Ovary (tissue), 10 donors: ENCODE results near the gene ASCC3. TPM values are rescaled to one million over a fixed set of nuclear protein-coding genes. Genes with fewer than 3 reads are reported as not detected.

ENCODE experiments used
- DNase-seq, 5 donors: peaks; one replicate each; pipeline ENCODE4 v3.0.0-alpha.2; 2019 to 2020
- H3K27ac ChIP-seq, 2 donors: fragments of 200-600 bp; one replicate each; pipeline versions ENCODE4 v1.5.1 to v1.8.0; 2019 to 2022
- H3K27me3 ChIP-seq: fragments of 200-600 bp; one replicate; pipeline ENCODE4 v1.8.0; 2022
- H3K36me3 ChIP-seq: fragments of 200-600 bp; sonication (generic); one replicate; pipeline ENCODE4 v1.5.1; 2019
- H3K4me1 ChIP-seq: one replicate; pipeline ENCODE4 v1.8.1; 2013; ENCODE audit warnings: mild to moderate bottlenecking, moderate library complexity; ENCODE audit not compliant: insufficient read depth
- H3K4me3 ChIP-seq: fragments of 200-600 bp; sonication (generic); one replicate; pipeline ENCODE4 v1.5.1; 2017
- H3K9me3 ChIP-seq, 2 donors: fragments of 200-600 bp in 1 of 2; sonication (generic) in 1 of 2; one replicate each; pipeline versions ENCODE4 v1.5.1 to v1.8.1; 2013 to 2019; ENCODE audit warnings: mild to moderate bottlenecking in 1 of 2, moderate library complexity in 1 of 2
- EP300 ChIP-seq: sonication (generic); formaldehyde crosslinking; IDR thresholded peaks from one replicate; pipeline ENCODE4 v1.6.1; 2017; ENCODE audit warnings: antibody characterized with exemption
- POLR2A ChIP-seq: fragments of 450-650 bp; IDR thresholded peaks from one replicate; pipeline ENCODE4 v1.6.1; 2017; ENCODE audit warnings: antibody characterized with exemption, mild to moderate bottlenecking, moderate library complexity
- WGBS, 3 donors: extraction: QIAGEN DNeasy Blood & Tissue Kit in 1 of 3; methylation state at CpG; one replicate each; pipeline versions ENCODE4 v1.1.5 to v1.1.7; 2013 to 2017; 5-methylcytosine and 5-hydroxymethylcytosine counted together
- intact Hi-C, 4 donors: fragments of 100-400 bp; cut with DNase I; formaldehyde crosslinking; loops; one replicate each; pipeline versions ENCODE4 v1.11.0 to v1.15.1; 2022 to 2023
- long read RNA-seq, 3 donors: library from polyadenylated mRNA in 2 of 3; unstranded in 2 of 3; transcript quantifications; one replicate each; pipeline ENCODE4 v2.0.0 and lab custom pipeline, GENCODE V29; 2021 to 2026
- polyA plus RNA-seq, 2 donors: library from polyadenylated mRNA; stranded (reverse); fragments of 200-250 nt in 1 of 2; fragments of 350-450 nt in 1 of 2; fragmentation: Illumina TruSeq in 1 of 2; extraction: RNeasy Lipid Tissue Mini Kit (QIAGEN cat#74804) in 1 of 2; gene quantifications; one replicate each; pipeline ENCODE4 v1.2.3, GENCODE V29; 2013 to 2014
- total RNA-seq, 7 donors: library from RNA; depleted of rRNA in 2 of 7; stranded (reverse); fragments of >200 nt in 2 of 7; fragmentation: NEBNext Ultra II Directional in 3 of 7; extraction: Animal tissue kit (Norgen Biotek cat#: 25700) in 3 of 7; gene quantifications; one replicate each; pipeline versions ENCODE4 v1.1.0 to v1.2.4, GENCODE V29; 2016 to 2023
- TF ChIP-seq, protein P1 (sequence below), 3 donors: fragments of 450-650 bp in 2 of 3; fragments of 200-600 bp in 1 of 3; IDR thresholded peaks; one replicate each; pipeline versions ENCODE4 v1.5.1 to v1.8.0; 2016 to 2022; ENCODE audit warnings: antibody characterized with exemption in 3 of 3, mild to moderate bottlenecking in 1 of 3
- donor health status: DM: no; HTN: no; CAD: no; lungs with moderate emphysema.
- donor health status: DM: no; HTN: no; CAD: no.
- donor health status: Bipolar disorder and iron deficiency.
- donor health status: DM: yes; HTN: yes; CAD: no.
- donor health status: DM: no; HTN: no; CAD: no.
- donor health status: DM: yes; HTN: yes; CAD: no.

Gene ASCC3, protein sequence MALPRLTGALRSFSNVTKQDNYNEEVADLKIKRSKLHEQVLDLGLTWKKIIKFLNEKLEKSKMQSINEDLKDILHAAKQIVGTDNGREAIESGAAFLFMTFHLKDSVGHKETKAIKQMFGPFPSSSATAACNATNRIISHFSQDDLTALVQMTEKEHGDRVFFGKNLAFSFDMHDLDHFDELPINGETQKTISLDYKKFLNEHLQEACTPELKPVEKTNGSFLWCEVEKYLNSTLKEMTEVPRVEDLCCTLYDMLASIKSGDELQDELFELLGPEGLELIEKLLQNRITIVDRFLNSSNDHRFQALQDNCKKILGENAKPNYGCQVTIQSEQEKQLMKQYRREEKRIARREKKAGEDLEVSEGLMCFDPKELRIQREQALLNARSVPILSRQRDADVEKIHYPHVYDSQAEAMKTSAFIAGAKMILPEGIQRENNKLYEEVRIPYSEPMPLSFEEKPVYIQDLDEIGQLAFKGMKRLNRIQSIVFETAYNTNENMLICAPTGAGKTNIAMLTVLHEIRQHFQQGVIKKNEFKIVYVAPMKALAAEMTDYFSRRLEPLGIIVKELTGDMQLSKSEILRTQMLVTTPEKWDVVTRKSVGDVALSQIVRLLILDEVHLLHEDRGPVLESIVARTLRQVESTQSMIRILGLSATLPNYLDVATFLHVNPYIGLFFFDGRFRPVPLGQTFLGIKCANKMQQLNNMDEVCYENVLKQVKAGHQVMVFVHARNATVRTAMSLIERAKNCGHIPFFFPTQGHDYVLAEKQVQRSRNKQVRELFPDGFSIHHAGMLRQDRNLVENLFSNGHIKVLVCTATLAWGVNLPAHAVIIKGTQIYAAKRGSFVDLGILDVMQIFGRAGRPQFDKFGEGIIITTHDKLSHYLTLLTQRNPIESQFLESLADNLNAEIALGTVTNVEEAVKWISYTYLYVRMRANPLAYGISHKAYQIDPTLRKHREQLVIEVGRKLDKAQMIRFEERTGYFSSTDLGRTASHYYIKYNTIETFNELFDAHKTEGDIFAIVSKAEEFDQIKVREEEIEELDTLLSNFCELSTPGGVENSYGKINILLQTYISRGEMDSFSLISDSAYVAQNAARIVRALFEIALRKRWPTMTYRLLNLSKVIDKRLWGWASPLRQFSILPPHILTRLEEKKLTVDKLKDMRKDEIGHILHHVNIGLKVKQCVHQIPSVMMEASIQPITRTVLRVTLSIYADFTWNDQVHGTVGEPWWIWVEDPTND (N-terminal part only)
- 10 to 100 TPM; 18.6 to 34.2 (median 24.5) TPM for total RNA-seq
- 10 to 100 TPM in 1 of 2 donors, 1 to 10 TPM in 1; 8.2 to 18.9 TPM for polyA plus RNA-seq
- long read RNA-seq, donor 1, partial matches to known transcripts: 12 of 17 reads
- long read RNA-seq, donor 1, other reads (novel, unspliced or antisense): 4 of 17 reads
- long read RNA-seq, donor 2, transcript ASCC3-203 (4 exons, 3,433 nt): major isoform, 9 of 15 reads
- long read RNA-seq, donor 2, partial matches to known transcripts: 5 of 15 reads
- long read RNA-seq, donor 2, other reads (novel, unspliced or antisense): 0 of 15 reads
- long read RNA-seq, donor 3, partial matches to known transcripts: 5 of 7 reads
- long read RNA-seq, donor 3, other reads (novel, unspliced or antisense): 2 of 7 reads

DNA sequence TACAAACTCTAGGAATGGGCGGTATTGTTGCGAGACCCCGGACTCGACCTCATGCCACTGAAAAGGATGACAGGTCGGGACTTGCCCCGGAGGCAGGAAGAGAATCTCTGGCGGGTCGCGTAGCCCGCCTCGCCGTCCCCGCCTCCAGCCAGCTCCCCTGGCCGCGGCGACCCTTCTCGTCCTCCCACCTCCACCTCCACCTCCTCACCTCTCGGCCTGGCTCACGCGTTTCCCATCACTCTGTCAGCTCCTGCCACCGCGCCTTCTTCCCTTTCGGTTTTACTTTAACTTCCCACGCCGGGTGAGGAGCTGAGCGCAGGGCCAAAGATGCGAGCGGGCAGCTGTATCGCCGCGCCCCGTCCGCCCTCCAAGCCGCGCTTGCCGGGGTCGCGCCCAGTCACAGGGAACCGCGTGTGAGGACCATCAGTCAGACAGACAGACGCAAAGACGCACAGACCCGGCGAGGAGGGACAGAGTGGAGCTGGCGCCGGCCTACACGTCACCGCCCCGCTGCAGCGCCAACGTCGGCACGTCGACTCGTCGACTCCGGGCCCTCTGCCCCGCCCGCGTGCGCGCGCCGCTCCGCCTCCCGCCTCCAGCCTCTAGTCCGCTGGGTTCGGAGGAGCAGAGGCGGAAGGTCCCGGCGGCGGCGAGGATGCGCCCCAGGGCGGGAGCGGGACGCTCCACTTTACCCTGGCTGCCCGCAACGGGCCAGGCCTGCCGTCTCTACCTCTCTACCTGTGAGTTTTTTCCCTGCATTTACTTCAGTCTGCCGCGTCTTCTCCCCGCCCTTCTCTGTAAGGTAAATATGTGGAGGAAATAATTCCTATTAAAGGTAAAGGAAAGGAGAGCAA is at the start of gene ASCC3:
ASCC3 (minus strand) TSS at position 477 of the 854 bp plus-strand sequence. CDS start 13,332 bp downstream, outside the sequence.
- Histone ChIP-seq H3K36me3 (no peaks in the 10 kb centered on the region), H3K27me3 (no peaks in the 10 kb centered on the region), H3K9me3 (no peaks in the 10 kb centered on the region), H3K4me3 (peak within 1 kb of the TSS; percentile 84), H3K27ac (peak within 1 kb of the TSS; percentile 84), H3K4me1 (peaks cover 5% of the 10 kb centered on the region)
- WGBS, 3 donors: 0% methylated on average over 81 to 83 of the region's 83 CpGs
- DNase-seq: peak; percentile 86 to 94 (median 89)
- TF ChIP-seq, protein P1, sequence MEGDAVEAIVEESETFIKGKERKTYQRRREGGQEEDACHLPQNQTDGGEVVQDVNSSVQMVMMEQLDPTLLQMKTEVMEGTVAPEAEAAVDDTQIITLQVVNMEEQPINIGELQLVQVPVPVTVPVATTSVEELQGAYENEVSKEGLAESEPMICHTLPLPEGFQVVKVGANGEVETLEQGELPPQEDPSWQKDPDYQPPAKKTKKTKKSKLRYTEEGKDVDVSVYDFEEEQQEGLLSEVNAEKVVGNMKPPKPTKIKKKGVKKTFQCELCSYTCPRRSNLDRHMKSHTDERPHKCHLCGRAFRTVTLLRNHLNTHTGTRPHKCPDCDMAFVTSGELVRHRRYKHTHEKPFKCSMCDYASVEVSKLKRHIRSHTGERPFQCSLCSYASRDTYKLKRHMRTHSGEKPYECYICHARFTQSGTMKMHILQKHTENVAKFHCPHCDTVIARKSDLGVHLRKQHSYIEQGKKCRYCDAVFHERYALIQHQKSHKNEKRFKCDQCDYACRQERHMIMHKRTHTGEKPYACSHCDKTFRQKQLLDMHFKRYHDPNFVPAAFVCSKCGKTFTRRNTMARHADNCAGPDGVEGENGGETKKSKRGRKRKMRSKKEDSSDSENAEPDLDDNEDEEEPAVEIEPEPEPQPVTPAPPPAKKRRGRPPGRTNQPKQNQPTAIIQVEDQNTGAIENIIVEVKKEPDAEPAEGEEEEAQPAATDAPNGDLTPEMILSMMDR (IDR thresholded peaks at IDR 0.05): no peak
- TF ChIP-seq POLR2A: peak; percentile 56
- intact Hi-C loops: no loop called here

DNA sequence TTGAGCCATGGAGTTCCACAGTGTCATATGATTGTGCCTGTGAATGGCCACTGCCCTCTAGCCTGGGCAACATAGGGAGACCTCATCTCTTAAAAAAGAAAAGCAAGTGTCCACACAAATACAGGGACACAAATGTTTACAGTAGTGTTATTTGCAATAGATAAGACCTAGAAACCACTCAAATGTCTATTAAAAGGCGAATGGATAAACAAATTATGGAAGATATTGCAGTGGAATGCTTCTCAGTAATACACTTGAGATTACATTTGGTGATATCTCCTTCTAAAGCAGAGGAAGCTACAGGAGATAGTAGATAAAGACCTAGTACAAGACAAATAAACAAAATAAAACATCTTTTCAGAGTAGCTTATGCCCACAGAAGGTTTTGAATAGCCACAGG is 44.6 kb upstream of the ASCC3 start:
- Histone ChIP-seq H3K27me3 (no peaks in the 10 kb centered on the region), H3K9me3 (no peaks in the 10 kb centered on the region), H3K4me1 (no peaks in the 10 kb centered on the region), H3K36me3 (no peaks in the 10 kb centered on the region), H3K4me3 (no peak overlapping the region), H3K27ac (no peak overlapping the region)
- 69 to 85% (median 83%) methylated on average over 1 of the region's 1 CpG for WGBS, 3 donors
- intact Hi-C loops: no loop called here
- no peak for DNase-seq
- TF ChIP-seq POLR2A (no peak), EP300 (no peak)
- TF ChIP-seq, protein P1 (IDR thresholded peaks at IDR 0.05): no peak

DNA sequence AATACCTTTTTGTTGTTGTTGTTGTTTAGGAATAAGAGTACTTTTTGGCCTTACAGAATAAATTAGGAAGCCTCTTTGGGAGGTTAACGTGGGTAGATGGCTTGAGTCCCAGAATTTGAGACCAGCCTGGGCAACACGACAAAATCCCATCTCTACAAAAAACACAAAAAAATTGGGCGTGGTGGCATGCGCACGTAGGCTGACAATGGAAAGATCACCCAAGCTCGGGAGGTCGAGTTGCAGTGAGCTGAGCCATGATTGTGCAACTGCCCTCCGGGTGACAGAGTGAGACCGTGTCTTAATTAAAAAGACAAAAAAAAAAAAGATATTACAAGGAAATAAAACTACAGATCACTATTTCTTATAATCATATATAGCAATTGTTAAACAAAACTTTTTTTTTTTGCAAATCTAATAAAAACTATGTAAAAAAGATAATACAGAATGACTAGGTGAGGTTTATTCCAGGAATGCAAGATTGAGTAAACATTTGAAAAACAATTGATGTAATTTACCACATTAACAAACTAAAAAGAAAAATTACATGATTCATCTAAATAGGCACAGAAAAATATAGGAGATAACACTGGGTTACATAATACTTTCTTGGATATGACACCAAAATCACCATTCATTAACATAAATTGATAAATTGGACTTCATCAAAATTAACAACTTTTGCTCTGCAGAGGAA is 43.6 kb upstream of the ASCC3 start:
- WGBS, 3 donors: 85 to 88% (median 85%) methylated on average over 9 of the region's 9 CpGs
- H3K4me1 ChIP-seq: no peaks in the 10 kb centered on the region
- no peak overlapping the region for H3K27ac ChIP-seq
- TF ChIP-seq POLR2A (no peak), EP300 (no peak)
- no peaks in the 10 kb centered on the region for H3K9me3 ChIP-seq
- no peak for DNase-seq
- H3K27me3 ChIP-seq: no peaks in the 10 kb centered on the region
- no peak overlapping the region for H3K4me3 ChIP-seq
- H3K36me3 ChIP-seq: no peaks in the 10 kb centered on the region
- intact Hi-C loops: no loop called here
